RWPE2 (cell line): ENCODE data around the gene MT1M.

ENCODE experiments used
- ATAC-seq: fragments of 200-7000 bp; cut with Tn5 transposase; 3 replicates; pipeline ENCODE4 v1.9.1; 2021; ENCODE audit warnings: low read depth
- DNase-seq: peaks from one replicate; pipeline ENCODE4 v3.0.0-alpha.2; 2020; ENCODE audit warnings: low spot score
- H3K27ac ChIP-seq: fragments of 450-650 bp; 2 replicates; pipeline ENCODE4 v1.5.1; 2017; ENCODE audit warnings: mild to moderate bottlenecking; ENCODE audit not compliant: poor library complexity, severe bottlenecking
- H3K27me3 ChIP-seq: fragments of 250-450 bp; sonication (Bioruptor Pico); 2 replicates; pipeline ENCODE4 v1.5.1; 2021; ENCODE audit warnings: mild to moderate bottlenecking, moderate library complexity; ENCODE audit not compliant: insufficient read depth, poor library complexity, severe bottlenecking
- H3K36me3 ChIP-seq: fragments of 250-450 bp; sonication (Bioruptor Pico); 2 replicates; pipeline ENCODE4 v1.5.1; 2020; ENCODE audit warnings: low read depth, mild to moderate bottlenecking, moderate library complexity
- H3K4me1 ChIP-seq: fragments of 250-450 bp; sonication (Bioruptor Pico); 2 replicates; pipeline ENCODE4 v1.5.1; 2021; ENCODE audit warnings: mild to moderate bottlenecking, moderate library complexity; ENCODE audit not compliant: insufficient read depth, poor library complexity, severe bottlenecking
- H3K4me3 ChIP-seq: fragments of 250-450 bp; sonication (Bioruptor Pico); 2 replicates; pipeline ENCODE4 v1.5.1; 2021; ENCODE audit warnings: mild to moderate bottlenecking, moderate library complexity; ENCODE audit not compliant: severe bottlenecking
- H3K9me3 ChIP-seq: fragments of 250-450 bp; sonication (Bioruptor Pico); 2 replicates; pipeline ENCODE4 v1.5.1; 2021; ENCODE audit warnings: mild to moderate bottlenecking, moderate library complexity; ENCODE audit not compliant: severe bottlenecking
- CTCF ChIP-seq: fragments of 450-650 bp; IDR thresholded peaks from one replicate; pipeline ENCODE4 v1.5.1; 2017; ENCODE audit warnings: mild to moderate bottlenecking, moderate library complexity; ENCODE audit not compliant: poor library complexity, severe bottlenecking

MT1M gene

GRCh38 chr16:56647641-56648431 lies 15.4 kb downstream of the MT1M start:
- peaks cover 14% of the 10 kb centered on the region for H3K4me1 ChIP-seq

GRCh38 chr16:56649271-56649670 lies 16.8 kb downstream of the MT1M start:
- H3K9me3 ChIP-seq = no peaks in the 10 kb centered on the region
- peaks cover 14% of the 10 kb centered on the region for H3K4me1 ChIP-seq
- H3K36me3 ChIP-seq = no peaks in the 10 kb centered on the region
- peak overlapping the region; percentile 37 for H3K27ac ChIP-seq
- TF ChIP-seq CTCF = no peak
- no peak for DNase-seq
- H3K4me3 ChIP-seq = no peak overlapping the region
- peak; percentile 7; the same call in 1 of the 3 replicates for ATAC-seq
- no peaks in the 10 kb centered on the region for H3K27me3 ChIP-seq

More at GRCh38 chr16:56647641-56648431, 15.4 kb downstream of the MT1M start:
- no peak for ATAC-seq
- Histone ChIP-seq H3K36me3 (no peaks in the 10 kb centered on the region), H3K27me3 (no peaks in the 10 kb centered on the region), H3K4me3 (no peak overlapping the region), H3K9me3 (no peaks in the 10 kb centered on the region), H3K27ac (no peak overlapping the region)
- no peak for DNase-seq
- no peak for TF ChIP-seq CTCF

- Histone ChIP-seq H3K4me3 (no peak overlapping the region), H3K4me1 (peaks cover 14% of the 10 kb centered on the region), H3K9me3 (no peaks in the 10 kb centered on the region), H3K27me3 (no peaks in the 10 kb centered on the region), H3K36me3 (no peaks in the 10 kb centered on the region), H3K27ac (peak overlapping the region; percentile 37)
- DNase-seq (no peak), ATAC-seq (peak; percentile 96)
- TF ChIP-seq CTCF = no peak
Observed at GRCh38 chr16:56649820-56650219, 17.4 kb downstream of the MT1M start.

- ATAC-seq = no peak
- TF ChIP-seq CTCF = no peak
Observed at GRCh38 chr16:56651586-56651985, 19.1 kb downstream of the MT1M start, which contains the start of gene MT1B. MT1B (plus strand) TSS chr16:56651886; CDS start chr16:56651954, 68 bp downstream.

GRCh38 chr16:56652600-56652999 lies 20.1 kb downstream of the MT1M start:
- TF ChIP-seq CTCF = no peak
- Histone ChIP-seq H3K27me3 (no peaks in the 10 kb centered on the region), H3K4me1 (peaks cover 18% of the 10 kb centered on the region), H3K4me3 (no peak overlapping the region), H3K9me3 (no peaks in the 10 kb centered on the region), H3K36me3 (no peaks in the 10 kb centered on the region), H3K27ac (no peak overlapping the region)
- DNase-seq (no peak), ATAC-seq (no peak)

More at GRCh38 chr16:56651586-56651985, 19.1 kb downstream of the MT1M start, which contains the start of gene MT1B:
- no peak within 1 kb of the TSS for H3K27ac ChIP-seq
- no peaks in the 10 kb centered on the region for H3K27me3 ChIP-seq
- H3K4me3 ChIP-seq = no peak within 1 kb of the TSS
- DNase-seq = no peak
- no peaks in the 10 kb centered on the region for H3K36me3 ChIP-seq
- H3K4me1 ChIP-seq = peaks cover 14% of the 10 kb centered on the region
- no peaks in the 10 kb centered on the region for H3K9me3 ChIP-seq
